Neutrophil (primary cell): ENCODE results near the gene LRATD1.

Experiments
- H3K27ac ChIP-seq: fragments of 200-600 bp; sonication (generic); 2 replicates; pipeline ENCODE4 v1.5.1; 2016; ENCODE audit warnings: mild to moderate bottlenecking, moderate library complexity
- H3K27me3 ChIP-seq: fragments of 200-600 bp; sonication (generic); 2 replicates; pipeline ENCODE4 v1.6.0; 2016; ENCODE audit warnings: mild to moderate bottlenecking
- H3K36me3 ChIP-seq: fragments of 200-600 bp; sonication (generic); 2 replicates; pipeline ENCODE4 v1.5.1; 2017
- H3K4me1 ChIP-seq, 2 experiments: fragments of 200-600 bp in 1 of 2; sonication (generic) in 1 of 2; 1 replicate in 1 of 2; 2 replicates in 1 of 2; pipeline versions ENCODE4 v1.5.1 to v1.6.1; 2013 to 2016; ENCODE audit warnings: low read depth in 1 of 2, low read length in 1 of 2, mild to moderate bottlenecking in 1 of 2, moderate library complexity in 1 of 2; ENCODE audit not compliant: control insufficient read depth in 1 of 2, insufficient read depth in 1 of 2
- H3K4me3 ChIP-seq, 2 experiments: fragments of 200-600 bp in 1 of 2; sonication (generic) in 1 of 2; 1 replicate in 1 of 2; 2 replicates in 1 of 2; pipeline ENCODE4 v1.5.1; 2013 to 2016; ENCODE audit warnings: low read depth in 1 of 2, low read length in 1 of 2, mild to moderate bottlenecking in 1 of 2, moderate library complexity in 1 of 2
- H3K9me3 ChIP-seq: fragments of 200-600 bp; sonication (generic); 2 replicates; pipeline ENCODE4 v1.5.1; 2016
- CTCF ChIP-seq: fragments of 200-600 bp; sonication (generic); IDR thresholded peaks from 2 replicates; pipeline ENCODE4 v1.5.1; 2016; ENCODE audit warnings: antibody characterized with exemption

LRATD1 gene

GRCh38 chr2:14632133-14632936 is at the start of gene LRATD1:
TSS of gene LRATD1 (plus strand) at chr2:14632717. CDS start at chr2:14633980, 1,263 bp downstream.
- no peak for TF ChIP-seq CTCF
- Histone ChIP-seq H3K4me1 (no peaks in the 10 kb centered on the region), H3K9me3 (no peaks in the 10 kb centered on the region), H3K36me3 (no peaks in the 10 kb centered on the region), H3K4me3 (no peak within 1 kb of the TSS), H3K27me3 (peaks cover 80% of the 10 kb centered on the region), H3K27ac (no peak within 1 kb of the TSS)

- Histone ChIP-seq H3K27ac (no peak overlapping the region), H3K4me1 (no peaks in the 10 kb centered on the region), H3K9me3 (no peaks in the 10 kb centered on the region), H3K36me3 (no peaks in the 10 kb centered on the region), H3K4me3 (no peak overlapping the region), H3K27me3 (no peaks in the 10 kb centered on the region)
- TF ChIP-seq CTCF, result no peak
Observed at GRCh38 chr2:14583059-14583458, 49.5 kb upstream of the LRATD1 start.

- no peak overlapping the region for H3K4me3 ChIP-seq
- no peaks in the 10 kb centered on the region for H3K36me3 ChIP-seq
- no peak overlapping the region for H3K27ac ChIP-seq
- no peaks in the 10 kb centered on the region for H3K9me3 ChIP-seq
- no peaks in the 10 kb centered on the region for H3K27me3 ChIP-seq
- TF ChIP-seq CTCF, result no peak
- no peaks in the 10 kb centered on the region for H3K4me1 ChIP-seq
Observed at GRCh38 chr2:14583802-14584201, 48.7 kb upstream of the LRATD1 start.

GRCh38 chr2:14587119-14587518 is 45.4 kb upstream of the LRATD1 start:
- Histone ChIP-seq H3K27ac (no peak overlapping the region), H3K27me3 (no peaks in the 10 kb centered on the region), H3K36me3 (no peaks in the 10 kb centered on the region), H3K4me3 (no peak overlapping the region), H3K9me3 (no peaks in the 10 kb centered on the region), H3K4me1 (no peaks in the 10 kb centered on the region)
- no peak for TF ChIP-seq CTCF

- H3K4me1 ChIP-seq, result no peaks in the 10 kb centered on the region
- H3K27ac ChIP-seq, result no peak overlapping the region
- TF ChIP-seq CTCF, result no peak
- H3K36me3 ChIP-seq, result no peaks in the 10 kb centered on the region
- no peaks in the 10 kb centered on the region for H3K27me3 ChIP-seq
- no peak overlapping the region for H3K4me3 ChIP-seq
- no peaks in the 10 kb centered on the region for H3K9me3 ChIP-seq
Observed at GRCh38 chr2:14601156-14601770, 31.3 kb upstream of the LRATD1 start.
